Measurements from ENCODE around the gene ITGA7.

The ITGA7 gene

GRCh38 chr12:55717011-55718007 is 9.6 kb upstream of the ITGA7 start:
- peak; percentile 96 for DNase-seq

- no peak for DNase-seq
Measured at GRCh38 chr12:55716582-55716957, 8.9 kb upstream of the ITGA7 start.

- peak; percentile 53 for DNase-seq
Measured at GRCh38 chr12:55715833-55716581, 8.3 kb upstream of the ITGA7 start, which contains the start of gene BLOC1S1. Gene BLOC1S1, plus strand, starts transcription at chr12:55716046. Its CDS starts 6 bp downstream, at chr12:55716052.

GRCh38 chr12:55715169-55715764 is 7.6 kb upstream of the ITGA7 start:
- no peak for DNase-seq

- DNase-seq = no peak
Measured at GRCh38 chr12:55713721-55714120, 6.0 kb upstream of the ITGA7 start.

GRCh38 chr12:55712700-55713415 is 5.2 kb upstream of the ITGA7 start:
- no peak for DNase-seq

- no peak for DNase-seq
Measured at GRCh38 chr12:55711786-55712553, 4.3 kb upstream of the ITGA7 start.

GRCh38 chr12:55708695-55709233 is 1.1 kb upstream of the ITGA7 start:
- no peak for DNase-seq

GRCh38 chr12:55707219-55707671 is 459 bp downstream of the ITGA7 start:
- DNase-seq = no peak

GRCh38 chr12:55706568-55707218 is 1.0 kb downstream of the ITGA7 start:
- DNase-seq = no peak

- DNase-seq = peak; percentile 10
Measured at GRCh38 chr12:55705782-55706402, 1.8 kb downstream of the ITGA7 start.

- DNase-seq = no peak
Measured at GRCh38 chr12:55704824-55705718, 2.6 kb downstream of the ITGA7 start.

- no peak for DNase-seq
Measured at GRCh38 chr12:55703901-55704761, 3.6 kb downstream of the ITGA7 start.

- DNase-seq = no peak
Measured at GRCh38 chr12:55703288-55703687, 4.4 kb downstream of the ITGA7 start.

GRCh38 chr12:55702861-55703260 is 4.8 kb downstream of the ITGA7 start:
- no peak for DNase-seq

GRCh38 chr12:55700255-55701018 is 7.3 kb downstream of the ITGA7 start:
- no peak for DNase-seq

- DNase-seq = no peak
Measured at GRCh38 chr12:55699471-55700055, 8.1 kb downstream of the ITGA7 start.
